Activated CD4-positive, alpha-beta T cell treated with anti-CD3 and anti-CD28 coated beads, Interleukin-2, Interleukin-6, amounts not matched to agents 100 ng/mL and 50 ng/mL, durations not matched to agents 16 hours and 8 hours (primary cell): ENCODE data around the gene S100P.
"Not testable (repeated sequence)": the region's sequence is repeated elsewhere in the genome, so short reads cannot be mapped to it uniquely, and the experiment has no call there.

Experiments
- DNase-seq: peaks from one replicate; pipeline ENCODE4 v3.0.0-alpha.2; 2020

S100P gene

DNA sequence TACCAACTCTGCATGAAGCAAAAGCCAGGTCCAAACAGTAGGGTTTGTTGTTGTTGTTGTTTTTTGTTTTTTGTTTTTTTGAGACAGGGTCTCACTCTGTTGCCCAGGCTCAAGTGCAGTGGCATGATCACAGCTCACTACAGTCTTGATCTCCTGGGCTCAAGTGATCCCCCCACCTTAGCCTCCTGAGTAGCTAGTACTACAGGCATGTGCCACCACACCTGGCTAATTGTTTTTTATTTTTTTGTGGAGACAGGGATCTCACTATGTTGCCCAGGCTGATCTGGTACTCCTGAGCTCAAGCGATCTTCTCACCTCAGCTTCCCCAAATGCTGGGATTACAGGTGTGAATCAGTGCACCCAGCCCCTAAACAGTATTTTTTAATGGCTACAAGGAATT is 6.2 kb downstream of the S100P start:
- DNase-seq: no peak

GRCh38 chr4:6701371-6701770 is 7.7 kb downstream of the S100P start:
- peak; percentile 58 for DNase-seq

GRCh38 chr4:6702761-6703160 is 9.1 kb downstream of the S100P start:
- no peak for DNase-seq

- DNase-seq: peak; percentile 37
Observed at GRCh38 chr4:6703786-6704185, 10.1 kb downstream of the S100P start.

DNA sequence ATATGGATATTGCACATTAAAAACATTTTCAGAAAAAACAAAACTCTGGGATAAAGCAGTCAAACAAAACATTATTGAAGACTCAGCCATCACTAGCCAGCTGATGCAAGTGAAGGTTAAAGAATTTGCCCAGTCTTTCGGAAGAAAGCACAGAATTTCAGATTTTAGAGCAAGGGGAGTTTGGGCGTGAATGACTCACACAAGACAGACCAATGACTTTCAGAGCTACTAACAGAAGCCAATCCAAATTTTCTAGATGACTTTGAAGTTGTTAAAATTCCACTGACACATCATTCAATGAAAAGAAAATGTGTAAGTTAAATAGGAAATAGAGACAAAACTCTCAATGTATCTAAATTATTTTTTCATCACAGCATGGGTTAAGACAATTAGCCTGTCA is 12.0 kb downstream of the S100P start:
- peak; percentile 34 for DNase-seq

GRCh38 chr4:6706173-6706572 is 12.5 kb downstream of the S100P start:
- DNase-seq: no peak

DNA sequence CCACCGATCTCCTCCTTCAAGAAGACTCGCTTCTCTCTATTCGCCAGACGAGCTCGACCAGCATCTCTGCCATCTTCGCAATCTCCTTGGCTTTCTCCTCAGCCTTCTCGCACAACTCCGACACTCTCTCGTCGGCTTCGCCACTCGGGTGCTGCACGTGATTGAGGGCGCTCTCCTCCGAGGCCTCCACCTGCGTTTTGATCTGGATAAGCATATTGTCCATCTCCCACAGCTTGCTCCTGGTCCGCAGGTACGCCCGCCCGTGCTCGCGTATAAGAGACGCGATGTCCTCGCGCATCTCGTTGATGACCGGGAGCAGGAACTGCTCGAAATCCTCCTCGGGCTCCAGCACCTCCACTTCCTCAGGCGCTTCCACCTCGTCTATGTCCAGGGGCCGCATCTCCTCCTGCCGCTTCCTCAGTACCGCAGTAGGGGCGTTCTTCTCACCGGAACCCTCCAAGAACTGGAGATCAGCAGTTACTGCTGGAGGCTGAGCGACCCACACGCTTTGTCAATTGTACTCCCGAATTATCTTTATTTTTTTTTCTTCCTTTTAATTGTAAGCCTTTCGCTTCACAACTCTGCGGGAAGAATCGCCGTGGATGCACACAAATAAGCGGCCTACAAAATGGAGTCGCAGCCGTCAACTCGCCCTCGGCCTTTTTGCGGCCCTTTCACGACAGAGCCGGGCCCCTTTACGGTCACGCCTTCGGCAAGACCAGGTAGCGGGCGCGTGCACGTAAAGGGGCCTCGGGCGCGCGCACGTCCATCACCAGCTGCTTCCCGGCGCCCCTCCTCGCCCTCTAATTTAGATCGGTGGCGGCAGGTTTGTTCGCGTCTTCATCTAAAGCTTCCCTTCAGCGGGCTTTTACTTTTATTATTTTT is 15.8 kb downstream of the S100P start, which contains the start of gene MRFAP1L1:
TSS of gene MRFAP1L1 (minus strand) at position 636 of the 885 bp plus-strand sequence. CDS start at position 400, 236 bp downstream.
- DNase-seq: peak; percentile 98

- DNase-seq: no peak
Observed at GRCh38 chr4:6710282-6710681, 16.6 kb downstream of the S100P start.

GRCh38 chr4:6710996-6711395 is 17.3 kb downstream of the S100P start:
- no peak for DNase-seq

DNA sequence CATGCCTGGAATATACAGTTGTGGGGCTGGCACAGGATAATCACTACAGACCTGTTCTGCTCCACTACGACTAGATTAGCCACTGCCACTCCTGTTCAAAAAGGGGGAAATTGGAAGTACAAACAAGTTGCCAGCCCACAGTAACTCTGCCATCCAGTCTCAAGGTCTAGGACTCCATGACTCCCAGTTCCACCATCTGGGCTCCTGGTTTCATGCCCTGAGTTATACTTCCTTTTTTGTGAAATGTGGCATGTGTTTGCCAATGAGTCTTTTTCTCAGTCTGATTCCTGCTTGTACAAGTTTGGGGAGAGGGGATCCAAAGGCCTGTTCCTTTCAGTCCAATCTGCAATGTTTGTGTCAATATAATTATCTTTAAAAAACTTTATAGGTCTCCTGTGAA is 21.3 kb downstream of the S100P start:
- DNase-seq: no peak

GRCh38 chr4:6715704-6716017 is 22.0 kb downstream of the S100P start:
- DNase-seq: no peak

DNA sequence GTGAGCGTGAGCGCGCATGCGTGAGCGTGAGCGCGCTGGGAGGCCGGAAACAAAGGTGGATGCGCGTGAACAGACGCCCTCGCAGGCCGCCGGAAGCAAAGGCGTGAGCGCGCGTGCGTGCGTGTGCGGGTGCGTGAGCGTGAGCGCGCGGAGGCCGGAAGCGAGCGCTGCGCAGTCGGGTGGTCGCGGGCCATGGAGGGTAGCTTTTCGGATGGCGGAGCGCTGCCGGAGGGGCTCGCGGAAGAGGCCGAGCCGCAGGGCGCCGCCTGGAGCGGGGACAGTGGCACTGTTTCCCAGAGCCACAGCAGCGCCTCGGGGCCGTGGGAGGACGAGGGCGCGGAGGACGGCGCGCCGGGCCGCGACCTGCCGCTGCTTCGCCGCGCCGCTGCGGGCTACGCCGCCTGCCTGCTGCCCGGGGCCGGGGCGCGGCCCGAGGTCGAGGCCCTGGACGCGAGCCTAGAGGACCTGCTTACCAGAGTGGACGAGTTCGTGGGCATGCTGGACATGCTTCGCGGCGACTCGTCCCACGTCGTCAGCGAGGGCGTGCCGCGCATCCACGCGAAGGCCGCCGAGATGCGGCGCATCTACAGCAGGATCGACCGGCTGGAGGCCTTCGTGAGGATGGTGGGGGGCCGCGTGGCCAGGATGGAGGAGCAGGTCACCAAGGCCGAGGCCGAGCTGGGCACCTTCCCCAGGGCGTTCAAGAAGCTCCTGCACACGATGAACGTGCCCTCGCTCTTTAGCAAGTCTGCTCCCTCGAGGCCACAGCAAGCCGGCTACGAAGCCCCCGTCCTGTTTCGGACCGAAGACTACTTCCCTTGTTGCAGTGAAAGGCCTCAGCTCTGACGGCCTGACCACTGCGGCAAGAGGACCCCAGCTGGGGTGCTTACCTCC is 22.6 kb downstream of the S100P start, which contains the start of gene BLOC1S4:
TSS of gene BLOC1S4 (plus strand) at position 157 of the 894 bp plus-strand sequence. CDS start at position 193, 36 bp downstream.
- peak; percentile 93 for DNase-seq

- DNase-seq: no peak
Observed at GRCh38 chr4:6716958-6717655, 23.4 kb downstream of the S100P start.

GRCh38 chr4:6718932-6719610 is 25.4 kb downstream of the S100P start:
- no peak for DNase-seq

GRCh38 chr4:6719611-6720179 is 26.0 kb downstream of the S100P start:
- no peak for DNase-seq

DNA sequence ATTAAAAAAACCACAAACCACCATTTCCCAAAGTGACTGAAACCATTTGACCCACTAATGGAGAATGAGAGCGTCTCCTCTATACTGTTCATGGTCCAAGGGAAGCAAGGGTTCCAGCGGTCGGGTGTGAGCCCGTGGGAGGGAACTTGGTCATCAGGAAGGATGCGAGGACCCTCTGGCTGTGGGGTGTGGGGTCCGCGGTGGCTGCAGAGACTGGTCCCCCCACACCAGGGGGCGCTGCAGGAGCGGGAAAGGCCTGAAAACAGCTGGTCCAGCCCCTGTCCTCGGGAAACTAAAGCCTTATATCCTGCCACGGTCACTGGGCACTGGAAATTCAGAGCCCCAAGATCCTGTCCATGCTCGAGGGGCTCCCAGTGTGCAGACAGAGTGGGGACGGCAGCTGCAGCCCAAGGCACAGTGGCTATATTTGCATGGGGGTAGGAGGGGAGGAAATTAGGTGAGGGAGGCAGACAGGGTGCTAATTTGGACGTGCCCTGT is 26.6 kb downstream of the S100P start:
- DNase-seq: peak; percentile 86

- no peak for DNase-seq
Observed at GRCh38 chr4:6721121-6721520, 27.4 kb downstream of the S100P start.

DNA sequence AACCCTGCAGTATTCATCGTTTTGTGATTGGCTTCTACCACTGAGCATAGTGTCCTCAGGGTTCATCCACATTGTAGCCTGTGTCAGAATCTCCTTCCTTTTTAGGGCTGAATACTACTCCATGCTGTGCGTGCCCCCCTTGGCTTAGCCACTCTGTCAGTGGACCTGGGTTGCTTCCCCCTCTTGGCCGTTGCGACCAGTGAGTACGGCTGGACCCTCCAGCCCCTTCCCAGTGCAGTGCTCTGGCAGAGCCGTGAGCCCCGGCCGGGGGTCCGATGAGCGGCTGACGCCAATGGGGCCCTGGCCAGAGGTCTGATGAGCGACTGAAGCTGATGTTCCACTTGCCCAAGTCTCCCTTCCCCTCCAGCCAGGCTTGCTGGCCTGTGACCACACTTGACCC is 29.2 kb downstream of the S100P start:
- DNase-seq: no peak

DNA sequence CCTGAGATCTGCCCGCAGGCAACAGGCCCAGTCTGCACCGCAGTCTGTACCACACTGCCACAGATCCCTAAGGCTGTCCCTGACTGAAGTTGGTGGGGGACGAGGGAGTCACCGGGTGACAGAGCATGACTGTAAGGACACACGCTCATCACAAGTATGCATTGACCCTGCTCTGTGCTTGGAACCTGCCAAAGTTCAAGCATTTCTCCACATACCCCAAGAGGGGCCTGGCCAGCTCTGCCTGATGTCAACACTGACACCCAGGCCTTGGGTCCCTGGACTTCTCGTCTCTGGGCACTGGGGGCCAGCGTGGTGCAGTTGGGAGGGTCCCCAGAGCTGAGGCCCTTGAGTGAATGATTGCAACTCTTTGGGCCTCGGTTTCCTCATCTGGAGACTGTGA is 30.2 kb downstream of the S100P start:
- DNase-seq: no peak

DNA sequence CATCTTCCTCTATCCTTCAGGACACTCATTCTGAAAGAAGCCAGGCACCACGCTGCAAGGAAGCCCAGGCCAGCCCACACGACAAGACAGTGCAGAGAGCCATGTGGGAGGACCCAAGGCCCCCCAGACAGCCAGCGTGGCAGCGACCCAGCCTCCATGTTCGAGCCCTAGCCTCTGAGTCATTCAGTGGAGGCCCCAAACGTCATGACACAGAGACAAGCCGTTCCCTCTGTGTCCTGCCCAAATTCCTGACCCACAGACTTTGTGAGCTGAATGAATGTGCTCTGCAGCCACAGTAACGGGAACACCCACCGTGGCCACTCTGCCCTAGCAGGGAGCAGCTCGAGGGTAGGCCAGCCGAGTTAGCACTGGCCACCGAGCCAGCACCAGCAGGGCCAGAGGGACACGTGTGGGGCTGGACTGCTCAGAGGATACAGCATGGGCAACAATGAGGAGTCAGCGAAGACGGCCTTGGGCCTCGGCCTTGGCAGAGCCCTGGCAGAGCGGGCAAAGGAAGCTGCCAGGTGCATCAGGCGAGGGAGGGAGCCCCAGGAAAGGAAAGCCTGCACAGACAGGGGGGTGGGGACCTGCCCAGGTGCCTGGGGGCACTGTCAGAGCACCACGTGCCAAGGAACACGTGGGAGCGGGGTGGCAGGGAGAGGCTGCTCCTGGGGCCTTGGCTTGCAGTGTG is 30.9 kb downstream of the S100P start:
- DNase-seq: no peak

DNA sequence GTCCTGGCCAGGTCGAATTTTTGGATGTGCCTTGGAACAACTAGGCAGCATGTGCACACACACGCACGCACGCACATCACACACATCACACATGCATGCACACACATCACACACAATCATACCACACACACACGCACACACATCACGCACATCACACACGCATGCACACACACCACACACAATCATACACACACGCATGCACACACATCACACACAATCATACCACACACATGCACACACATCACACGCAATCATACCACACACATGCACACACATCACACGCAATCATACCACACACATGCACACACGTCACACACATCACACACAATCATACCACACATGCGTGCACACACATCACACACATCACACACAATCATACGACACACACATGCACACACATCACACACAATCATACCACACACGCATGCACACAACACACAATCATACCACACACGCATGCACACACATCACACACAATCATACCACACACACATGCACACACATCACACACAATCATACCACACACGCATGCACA is 31.8 kb downstream of the S100P start:
- not testable (repeated sequence) for DNase-seq
